Left lung (tissue), 14 donors: Measurements from ENCODE around the gene CDK5RAP2. TPM values are rescaled to one million over a fixed set of nuclear protein-coding genes. Genes with fewer than 3 reads are reported as not detected.
"Not testable (repeated sequence)": the region's sequence is repeated elsewhere in the genome, so short reads cannot be mapped to it uniquely, and the experiment has no call there.

Experiments used
- ATAC-seq: fragments of 200-7000 bp; cut with Tn5 transposase; one replicate; pipeline ENCODE4 v1.9.1; 2020; ENCODE audit warnings: moderate library complexity
- DNase-seq, 4 donors: peaks; one replicate each; pipeline ENCODE4 v3.0.0-alpha.2; 2013 to 2020
- H3K27ac ChIP-seq, 2 donors: fragments of 200-600 bp; sonication (generic) in 1 of 2; one replicate each; pipeline versions ENCODE4 v1.5.0 to v1.8.0; 2020 to 2021
- H3K27me3 ChIP-seq, 2 donors: fragments of 200-600 bp; sonication (generic) in 1 of 2; one replicate each; pipeline versions ENCODE4 v1.5.0 to v1.8.0; 2020 to 2021
- H3K36me3 ChIP-seq, 2 donors: fragments of 200-600 bp; sonication (generic) in 1 of 2; one replicate each; pipeline versions ENCODE4 v1.5.0 to v1.8.0; 2020 to 2021
- H3K4me1 ChIP-seq, 2 donors: fragments of 200-600 bp; one replicate each; pipeline ENCODE4 v1.8.0; 2021
- H3K4me3 ChIP-seq, 2 donors: fragments of 200-600 bp; sonication (generic) in 1 of 2; one replicate each; pipeline versions ENCODE4 v1.5.0 to v1.8.0; 2020 to 2021; ENCODE audit warnings: mild to moderate bottlenecking in 1 of 2
- H3K9me3 ChIP-seq, 2 donors: fragments of 200-600 bp; sonication (generic) in 1 of 2; one replicate each; pipeline versions ENCODE4 v1.5.0 to v1.8.0; 2020 to 2021
- intact Hi-C, 2 donors: fragments of 100-400 bp; cut with DNase I; formaldehyde crosslinking; loops; one replicate each; pipeline versions ENCODE4 v1.11.2 to v1.14.2; 2022
- long read RNA-seq, 12 donors: library from polyadenylated mRNA in 2 of 12; unstranded in 2 of 12; transcript quantifications; one replicate each; pipeline ENCODE4 v2.0.0 and lab custom pipeline, GENCODE V29; 2019 to 2026
- polyA plus RNA-seq, 6 donors: library from polyadenylated mRNA; unstranded; fragments of 120-200 nt; gene quantifications; one replicate each; pipeline ENCODE4 v1.2.1, GENCODE V29; 2013; ENCODE audit not compliant: insufficient read length in 6 of 6
- total RNA-seq, 2 donors: library from RNA; stranded (reverse); fragmentation: NEBNext Ultra II Directional; extraction: Animal tissue kit (Norgen Biotek cat#: 25700); gene quantifications; one replicate each; pipeline ENCODE4 v1.2.1, GENCODE V29; 2021
- TF ChIP-seq, protein P1 (sequence below), 2 donors: fragments of 200-600 bp; sonication (generic) in 1 of 2; IDR thresholded peaks; one replicate each; pipeline versions ENCODE4 v1.5.0 to v1.8.0; 2021; ENCODE audit warnings: antibody characterized with exemption in 2 of 2
- donor health status: DM: no; HTN: yes; CAD: no.
- donor health status: DM: no; HTN: no; CAD: no.

The CDK5RAP2 gene
- total RNA-seq (10 to 100 TPM; 40.5 to 53.4 TPM), polyA plus RNA-seq (10 to 100 TPM; 55.0 to 75.7 (median 68.5) TPM)
- long read RNA-seq, donor 1, partial matches to known transcripts, result 19 of 27 reads
- long read RNA-seq, donor 1, other reads (novel, unspliced or antisense), result 0 of 27 reads
- long read RNA-seq, donor 2, full-length matches to known transcripts, result 16 of 30 reads
- long read RNA-seq, donor 2, partial matches to known transcripts, result 14 of 30 reads
- long read RNA-seq, donor 2, other reads (novel, unspliced or antisense), result 0 of 30 reads
- long read RNA-seq, donor 3, full-length matches to known transcripts, result 2 of 2 reads
- long read RNA-seq, donor 3, partial matches to known transcripts, result 0 of 2 reads
- long read RNA-seq, donor 3, other reads (novel, unspliced or antisense), result 0 of 2 reads
- long read RNA-seq, donor 4, partial matches to known transcripts, result 3 of 5 reads
- long read RNA-seq, donor 4, other reads (novel, unspliced or antisense), result 1 of 5 reads
- long read RNA-seq, donor 5, full-length matches to known transcripts, result 3 of 3 reads
- long read RNA-seq, donor 5, partial matches to known transcripts, result 0 of 3 reads
- long read RNA-seq, donor 5, other reads (novel, unspliced or antisense), result 0 of 3 reads
- long read RNA-seq, donor 6, full-length matches to known transcripts, result 4 of 4 reads
- long read RNA-seq, donor 6, partial matches to known transcripts, result 0 of 4 reads
- long read RNA-seq, donor 6, other reads (novel, unspliced or antisense), result 0 of 4 reads
- long read RNA-seq, donor 7, partial matches to known transcripts, result 0 of 1 reads
- long read RNA-seq, donor 7, other reads (novel, unspliced or antisense), result 0 of 1 reads
- long read RNA-seq, donor 8, full-length matches to known transcripts, result 3 of 3 reads
- long read RNA-seq, donor 8, partial matches to known transcripts, result 0 of 3 reads
- long read RNA-seq, donor 8, other reads (novel, unspliced or antisense), result 0 of 3 reads
- long read RNA-seq, donor 9, result 0 reads
- long read RNA-seq, donor 10, partial matches to known transcripts, result 4 of 11 reads
- long read RNA-seq, donor 10, other reads (novel, unspliced or antisense), result 0 of 11 reads
- long read RNA-seq, donor 11, transcript CDK5RAP2-217 (5 exons, 1,269 nt), result major isoform, 5 of 14 reads
- long read RNA-seq, donor 11, partial matches to known transcripts, result 6 of 14 reads
- long read RNA-seq, donor 11, other reads (novel, unspliced or antisense), result 0 of 14 reads
- long read RNA-seq, donor 12, partial matches to known transcripts, result 0 of 1 reads
- long read RNA-seq, donor 12, other reads (novel, unspliced or antisense), result 0 of 1 reads

GRCh38 chr9:120580051-120580896 is at the start of gene CDK5RAP2:
TSS of gene CDK5RAP2 (minus strand) at chr9:120580167. CDS start at chr9:120579978, 189 bp downstream.
- Histone ChIP-seq H3K27me3 (no peaks in the 10 kb centered on the region), H3K27ac (peak within 1 kb of the TSS; percentile 49 to 78), H3K36me3 (peaks cover 0 to 6% of the 10 kb centered on the region in 2 donors), H3K4me3 (peak within 1 kb of the TSS; percentile 78 to 81), H3K4me1 (peaks cover 9 to 21% of the 10 kb centered on the region in 2 donors), H3K9me3 (no peaks in the 10 kb centered on the region)
- ATAC-seq (peak; percentile 99), DNase-seq (peak; percentile 92 to 98 (median 96))
- intact Hi-C loops, result no loop called here
- TF ChIP-seq, protein P1, sequence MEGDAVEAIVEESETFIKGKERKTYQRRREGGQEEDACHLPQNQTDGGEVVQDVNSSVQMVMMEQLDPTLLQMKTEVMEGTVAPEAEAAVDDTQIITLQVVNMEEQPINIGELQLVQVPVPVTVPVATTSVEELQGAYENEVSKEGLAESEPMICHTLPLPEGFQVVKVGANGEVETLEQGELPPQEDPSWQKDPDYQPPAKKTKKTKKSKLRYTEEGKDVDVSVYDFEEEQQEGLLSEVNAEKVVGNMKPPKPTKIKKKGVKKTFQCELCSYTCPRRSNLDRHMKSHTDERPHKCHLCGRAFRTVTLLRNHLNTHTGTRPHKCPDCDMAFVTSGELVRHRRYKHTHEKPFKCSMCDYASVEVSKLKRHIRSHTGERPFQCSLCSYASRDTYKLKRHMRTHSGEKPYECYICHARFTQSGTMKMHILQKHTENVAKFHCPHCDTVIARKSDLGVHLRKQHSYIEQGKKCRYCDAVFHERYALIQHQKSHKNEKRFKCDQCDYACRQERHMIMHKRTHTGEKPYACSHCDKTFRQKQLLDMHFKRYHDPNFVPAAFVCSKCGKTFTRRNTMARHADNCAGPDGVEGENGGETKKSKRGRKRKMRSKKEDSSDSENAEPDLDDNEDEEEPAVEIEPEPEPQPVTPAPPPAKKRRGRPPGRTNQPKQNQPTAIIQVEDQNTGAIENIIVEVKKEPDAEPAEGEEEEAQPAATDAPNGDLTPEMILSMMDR (IDR thresholded peaks at IDR 0.05), result no peak

GRCh38 chr9:120628925-120629497 is 49.0 kb upstream of the CDK5RAP2 start:
- intact Hi-C loops, H3K9me3 ChIP-seq, H3K27me3 ChIP-seq, H3K4me3 ChIP-seq, H3K27ac ChIP-seq, DNase-seq, H3K36me3 ChIP-seq: not testable (repeated sequence)
- peaks cover 0 to 16% of the 10 kb centered on the region in 2 donors for H3K4me1 ChIP-seq
- ATAC-seq, result peak; percentile 24

DNA sequence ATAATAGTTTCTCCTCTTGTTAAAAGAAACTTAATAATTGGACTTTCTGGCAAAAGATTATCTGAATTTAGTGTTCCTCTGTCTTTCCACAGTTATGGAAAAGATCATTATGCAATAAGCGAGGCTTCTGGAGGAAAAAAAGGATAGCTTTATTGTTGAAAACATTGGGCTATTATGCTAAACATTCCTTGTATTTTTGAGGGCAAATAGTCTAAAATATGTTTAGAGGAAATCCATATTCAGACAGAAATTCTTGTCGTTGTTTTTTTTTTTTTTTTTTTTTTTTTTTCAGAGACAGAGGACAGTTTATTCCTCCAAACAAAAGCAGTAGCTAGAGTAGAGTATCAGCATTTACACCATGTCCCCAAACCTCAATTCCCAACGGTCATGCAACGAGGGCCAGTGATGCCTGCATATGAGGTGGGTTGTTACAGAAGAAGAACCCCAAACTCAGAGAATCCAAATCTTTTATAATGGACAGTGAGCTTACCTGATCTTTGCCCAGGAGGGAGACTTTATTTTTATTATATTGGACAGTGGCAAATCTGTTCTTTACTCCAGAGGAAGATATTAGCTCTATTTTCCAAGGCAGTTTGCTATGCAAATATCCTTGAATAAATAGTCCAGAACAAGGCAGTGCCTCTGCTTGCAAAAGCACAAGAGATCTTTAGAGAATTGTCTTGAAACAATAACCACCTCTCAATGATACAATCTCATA is 48.4 kb upstream of the CDK5RAP2 start:
- DNase-seq, result no peak

DNA sequence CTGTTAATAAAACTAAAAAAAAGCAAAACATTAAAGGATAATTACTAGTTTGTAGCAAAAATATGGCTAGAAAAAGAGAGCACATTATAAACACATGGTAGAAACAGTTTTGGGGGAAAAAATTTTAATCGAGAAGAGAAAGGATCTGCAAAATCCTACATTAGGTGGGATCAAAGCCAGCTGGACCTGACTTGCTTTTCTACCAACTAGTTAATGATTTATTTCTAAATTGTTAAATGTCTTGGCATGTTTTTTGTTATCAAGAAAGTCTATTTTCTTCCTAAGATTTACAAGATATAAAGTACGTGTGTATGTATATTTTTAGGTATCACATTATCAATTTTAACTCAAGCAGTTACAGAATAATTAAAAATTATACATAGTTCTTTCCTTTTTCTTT is 47.1 kb upstream of the CDK5RAP2 start:
- Histone ChIP-seq H3K9me3 (no peaks in the 10 kb centered on the region), H3K27ac (peak overlapping the region in 1 of 2 donors; percentile 1), H3K36me3 (peaks cover 0 to 9% of the 10 kb centered on the region in 2 donors), H3K4me1 (peaks cover 0 to 16% of the 10 kb centered on the region in 2 donors), H3K4me3 (no peak overlapping the region), H3K27me3 (no peaks in the 10 kb centered on the region)
- no peak for ATAC-seq
- DNase-seq, result no peak
- TF ChIP-seq, protein P1 (IDR thresholded peaks at IDR 0.05), result no peak
- intact Hi-C loops, result no loop called here

More for the DNA sequence above, 48.4 kb upstream of the CDK5RAP2 start:
- Histone ChIP-seq H3K27ac (no peak overlapping the region), H3K4me1 (peaks cover 0 to 16% of the 10 kb centered on the region in 2 donors), H3K9me3 (no peaks in the 10 kb centered on the region), H3K36me3 (no peaks in the 10 kb centered on the region), H3K4me3 (no peak overlapping the region), H3K27me3 (no peaks in the 10 kb centered on the region)
- ATAC-seq, result peak; percentile 19
- intact Hi-C loops, result no loop called here
- TF ChIP-seq, protein P1 (IDR thresholded peaks at IDR 0.05), result no peak
